ENCODE results near the gene DVL2.

Gene DVL2

DNA sequence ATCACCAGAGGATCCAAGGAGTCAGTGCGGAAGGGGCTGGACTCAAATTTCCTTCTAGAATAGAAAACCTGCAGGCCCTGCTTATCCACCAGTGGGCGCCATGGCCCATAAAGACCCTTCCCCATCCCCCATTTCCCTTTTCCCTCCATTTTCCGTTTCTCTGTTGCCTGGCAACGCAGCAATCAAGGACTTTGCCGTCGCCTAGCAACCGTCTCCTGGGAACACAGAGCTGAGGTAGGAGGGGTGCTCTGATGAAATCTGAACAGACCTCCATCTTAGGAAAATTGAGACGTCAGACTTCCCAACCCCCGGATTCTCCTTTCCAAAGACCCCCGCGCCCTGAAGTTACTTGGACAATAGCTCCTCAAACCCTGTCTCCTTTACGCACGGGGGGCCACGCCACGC, 20.4 kb downstream of the DVL2 start:
- peak; percentile 91 for DNase-seq (ENCODE audit: low spot score)
- Histone ChIP-seq H3K4me3 (peak overlapping the region; percentile 72), H3K27ac (peak overlapping the region; percentile 69 to 99)
- TF ChIP-seq, protein P1, sequence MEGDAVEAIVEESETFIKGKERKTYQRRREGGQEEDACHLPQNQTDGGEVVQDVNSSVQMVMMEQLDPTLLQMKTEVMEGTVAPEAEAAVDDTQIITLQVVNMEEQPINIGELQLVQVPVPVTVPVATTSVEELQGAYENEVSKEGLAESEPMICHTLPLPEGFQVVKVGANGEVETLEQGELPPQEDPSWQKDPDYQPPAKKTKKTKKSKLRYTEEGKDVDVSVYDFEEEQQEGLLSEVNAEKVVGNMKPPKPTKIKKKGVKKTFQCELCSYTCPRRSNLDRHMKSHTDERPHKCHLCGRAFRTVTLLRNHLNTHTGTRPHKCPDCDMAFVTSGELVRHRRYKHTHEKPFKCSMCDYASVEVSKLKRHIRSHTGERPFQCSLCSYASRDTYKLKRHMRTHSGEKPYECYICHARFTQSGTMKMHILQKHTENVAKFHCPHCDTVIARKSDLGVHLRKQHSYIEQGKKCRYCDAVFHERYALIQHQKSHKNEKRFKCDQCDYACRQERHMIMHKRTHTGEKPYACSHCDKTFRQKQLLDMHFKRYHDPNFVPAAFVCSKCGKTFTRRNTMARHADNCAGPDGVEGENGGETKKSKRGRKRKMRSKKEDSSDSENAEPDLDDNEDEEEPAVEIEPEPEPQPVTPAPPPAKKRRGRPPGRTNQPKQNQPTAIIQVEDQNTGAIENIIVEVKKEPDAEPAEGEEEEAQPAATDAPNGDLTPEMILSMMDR (IDR thresholded peaks at IDR 0.05), result no peak

DNA sequence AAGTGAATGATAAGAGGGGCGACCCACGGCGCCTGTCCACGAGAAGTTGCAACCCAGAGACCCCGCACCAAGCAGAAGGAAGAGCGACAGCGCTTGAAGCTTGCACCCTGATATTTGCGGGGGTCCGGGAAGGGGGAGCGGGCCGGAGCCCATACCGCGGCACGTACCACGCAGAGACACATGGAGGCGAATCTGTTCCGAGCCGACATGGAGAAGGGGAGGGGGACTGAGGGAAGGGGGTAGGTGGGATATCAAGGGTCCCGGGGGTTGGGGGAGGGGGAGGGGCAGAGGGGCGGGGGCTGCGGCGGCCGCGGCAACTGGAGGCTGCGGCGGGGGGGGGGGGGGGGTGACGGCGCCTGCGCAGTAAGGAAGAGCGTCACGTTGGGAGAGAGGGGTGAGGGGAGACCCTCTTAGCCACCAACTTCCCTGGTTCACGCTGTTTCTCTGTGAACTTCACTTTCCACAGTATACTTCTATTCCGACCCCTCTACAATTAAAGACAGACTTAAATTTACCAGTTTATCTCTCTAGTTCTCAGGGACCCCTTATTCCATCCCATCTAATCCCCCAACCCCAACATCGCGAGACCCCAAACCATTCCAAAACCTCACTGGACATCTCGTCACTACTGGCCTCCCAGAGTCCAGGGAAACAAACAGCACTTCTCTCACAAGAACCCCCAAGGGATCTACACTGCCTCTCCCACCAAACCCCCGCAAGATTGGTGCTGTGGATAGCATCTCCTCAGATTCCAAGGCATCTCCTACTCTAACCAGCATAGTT, 22.6 kb downstream of the DVL2 start:
- Histone ChIP-seq H3K4me3 (no peak overlapping the region), H3K27ac (no peak overlapping the region)
- DNase-seq (ENCODE audit: low spot score), result no peak
- TF ChIP-seq, protein P1 (IDR thresholded peaks at IDR 0.05), result no peak

DNA sequence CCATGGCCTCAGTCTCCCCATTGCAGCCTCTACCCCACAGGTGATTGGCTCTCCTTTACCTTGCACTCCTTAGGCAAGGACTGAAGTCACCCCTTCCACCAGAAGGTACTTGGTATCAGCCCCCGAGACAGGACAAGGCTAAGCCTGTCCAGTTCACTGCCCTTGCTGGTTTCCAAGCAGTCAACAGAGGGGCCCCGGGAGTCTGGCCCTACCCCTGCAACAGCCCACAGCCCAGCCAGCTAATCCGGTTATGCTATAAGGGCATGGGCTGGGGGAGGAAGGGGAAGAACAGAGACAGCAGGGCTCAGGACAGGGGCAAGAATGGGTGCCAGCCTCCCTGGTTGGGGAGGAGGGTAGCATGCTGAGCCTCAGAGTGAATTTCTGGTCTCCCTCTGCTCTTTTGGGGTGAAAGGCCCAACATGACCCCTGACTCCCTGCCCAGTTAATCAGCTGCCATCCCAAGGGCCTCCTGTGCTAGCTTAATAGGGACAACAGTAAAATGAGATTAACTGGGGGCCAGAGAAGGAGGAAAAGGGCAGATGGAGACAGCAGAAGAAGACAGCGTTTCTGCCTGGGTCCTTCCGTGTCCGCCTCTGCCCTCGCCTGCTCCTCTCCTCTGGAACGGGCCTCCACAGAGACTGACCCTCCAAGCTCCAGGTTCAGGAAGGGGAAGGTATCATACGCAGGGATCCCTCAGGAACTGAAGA, 25.4 kb downstream of the DVL2 start:
- no peak for DNase-seq (ENCODE audit: low spot score)
- H3K27ac ChIP-seq, result no peak overlapping the region
- H3K4me3 ChIP-seq, result no peak overlapping the region
- TF ChIP-seq, protein P1 (IDR thresholded peaks at IDR 0.05), result no peak

DNA sequence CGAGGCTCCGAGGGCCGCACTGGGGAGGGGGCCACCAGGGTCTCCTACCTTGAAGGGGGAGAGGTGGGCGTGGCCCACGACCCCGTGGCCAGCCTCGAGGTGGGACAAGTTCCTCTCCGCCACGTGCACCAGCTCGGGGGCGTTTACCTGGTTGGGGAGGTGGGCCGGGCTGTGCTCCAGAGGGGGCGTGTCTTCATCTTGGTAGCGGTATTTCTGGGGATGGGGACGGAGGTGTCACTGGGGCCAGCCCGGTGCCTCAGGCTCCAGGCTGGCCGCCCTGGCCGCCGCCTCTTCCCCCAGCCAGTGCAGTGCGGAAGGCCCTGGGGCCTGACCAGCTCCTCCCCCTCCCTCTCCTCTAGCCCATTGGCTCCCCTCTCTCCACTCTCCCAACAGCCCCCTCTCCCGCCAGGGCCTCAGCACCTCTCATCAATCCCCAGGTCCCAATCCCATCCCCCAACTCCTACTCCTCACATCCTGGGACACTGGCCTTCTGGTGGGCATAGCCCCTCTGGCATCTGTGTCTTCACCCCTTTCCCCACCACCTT, 26.2 kb downstream of the DVL2 start:
- no peak for DNase-seq (ENCODE audit: low spot score)
- TF ChIP-seq, protein P1 (IDR thresholded peaks at IDR 0.05), result no peak

DNA sequence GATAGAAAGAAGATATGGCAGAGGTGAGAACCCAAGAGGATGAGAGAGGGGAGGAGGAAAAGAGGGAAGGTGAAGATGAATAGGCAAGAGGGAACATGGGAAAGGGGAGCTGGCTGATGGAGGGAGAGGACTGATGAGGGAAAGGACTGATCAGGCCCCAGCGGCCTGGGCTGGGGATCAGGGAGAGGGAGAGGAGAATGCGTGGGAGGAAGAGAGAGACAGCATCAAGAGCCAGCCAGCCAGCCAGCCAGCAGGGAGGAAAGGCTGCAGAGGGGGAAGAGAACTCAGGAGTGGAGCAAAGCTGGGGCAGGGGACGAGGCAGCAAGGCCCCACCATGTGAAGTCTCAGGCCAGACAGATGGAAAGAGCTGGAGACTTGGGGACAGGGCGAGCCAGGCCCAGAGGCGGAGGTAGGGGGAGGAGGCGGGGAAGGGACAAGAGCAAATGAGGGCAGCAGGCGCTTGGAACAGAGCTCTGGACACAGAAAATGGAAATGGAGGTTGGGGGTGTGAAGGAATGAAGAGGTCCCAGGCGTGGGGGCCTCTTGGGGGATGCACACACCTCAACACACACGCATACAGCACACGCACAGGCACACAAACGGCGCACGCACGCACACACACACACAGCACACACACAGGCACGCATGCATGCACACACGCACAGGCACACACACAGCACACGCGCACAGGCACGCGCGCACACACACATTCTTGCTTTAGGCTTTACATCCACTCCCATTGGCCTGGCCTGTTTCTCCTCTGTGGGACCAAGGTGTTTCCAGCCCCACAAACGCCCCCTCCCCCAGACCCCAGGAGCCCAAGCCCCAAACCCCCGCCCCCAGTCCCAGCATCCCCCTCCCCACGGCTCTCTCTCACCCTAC, 27.0 kb downstream of the DVL2 start:
- Histone ChIP-seq H3K27ac (no peak overlapping the region), H3K4me3 (no peak overlapping the region)
- TF ChIP-seq, protein P1 (IDR thresholded peaks at IDR 0.05), result no peak
- no peak for DNase-seq (ENCODE audit: low spot score)

More for the DNA sequence above, 26.2 kb downstream of the DVL2 start:
- Histone ChIP-seq H3K4me3 (no peak overlapping the region), H3K27ac (no peak overlapping the region)

DNA sequence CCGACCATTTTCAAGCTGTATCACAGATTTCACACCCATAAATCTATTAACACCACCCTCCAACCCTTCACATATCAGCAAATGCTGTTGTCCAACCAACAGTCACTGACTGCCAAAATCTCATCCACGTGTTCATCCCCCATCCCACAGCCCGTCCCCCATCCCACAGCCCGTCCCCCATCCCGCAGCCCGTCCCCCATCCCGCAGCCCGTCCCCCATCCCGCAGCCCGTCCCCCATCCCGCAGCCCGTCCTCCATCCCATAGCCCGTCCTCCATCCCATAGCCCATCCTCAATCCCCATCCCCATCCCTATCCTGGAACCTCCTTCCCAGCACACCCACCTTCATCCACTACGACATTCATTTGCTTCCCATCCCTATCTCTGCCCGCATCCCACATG, 28.8 kb downstream of the DVL2 start:
- no peak for DNase-seq (ENCODE audit: low spot score)
- peak overlapping the region; percentile 76 for H3K4me3 ChIP-seq
- peak overlapping the region; percentile 57 to 70 for H3K27ac ChIP-seq
- TF ChIP-seq, protein P1 (IDR thresholded peaks at IDR 0.05), result no peak

Measured in coronary artery (tissue), 2 donors.